ENCODE results near the gene ENPP7.

DNA sequence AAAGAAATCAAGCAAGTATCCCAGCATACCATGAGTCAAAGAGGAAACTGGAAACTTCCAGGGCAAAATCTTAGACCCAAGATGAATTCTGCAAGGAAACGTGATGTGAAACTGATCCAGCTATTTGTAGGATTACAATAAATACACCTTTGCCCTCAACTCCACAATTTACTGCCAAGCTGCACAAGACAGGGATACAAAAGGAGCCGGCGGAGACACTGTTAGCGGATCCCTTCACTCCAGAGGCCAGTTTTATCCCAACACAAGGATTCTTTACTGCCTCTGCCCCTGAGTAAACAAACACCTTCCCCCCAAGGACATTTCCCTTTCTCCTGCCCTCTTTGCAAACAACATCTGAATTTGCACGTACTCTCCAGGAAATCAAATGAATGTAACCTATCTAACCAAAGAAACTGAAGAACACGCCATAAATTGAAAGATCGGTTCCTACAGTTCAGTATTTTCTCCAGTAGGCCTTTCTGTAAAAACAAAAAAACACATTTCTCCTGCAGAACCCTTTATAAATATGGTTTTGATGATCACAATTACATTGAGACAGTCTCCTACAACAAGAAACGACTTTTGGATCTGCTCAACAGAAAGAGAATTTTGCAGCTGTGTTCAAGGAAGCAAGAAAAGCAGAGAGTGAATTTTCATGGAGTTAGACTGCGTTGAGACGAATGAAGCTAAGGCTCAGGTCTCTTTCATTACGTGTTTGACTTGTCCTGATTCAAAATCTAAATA lies 45.8 kb downstream of the ENPP7 start:
- TF ChIP-seq, protein P1, sequence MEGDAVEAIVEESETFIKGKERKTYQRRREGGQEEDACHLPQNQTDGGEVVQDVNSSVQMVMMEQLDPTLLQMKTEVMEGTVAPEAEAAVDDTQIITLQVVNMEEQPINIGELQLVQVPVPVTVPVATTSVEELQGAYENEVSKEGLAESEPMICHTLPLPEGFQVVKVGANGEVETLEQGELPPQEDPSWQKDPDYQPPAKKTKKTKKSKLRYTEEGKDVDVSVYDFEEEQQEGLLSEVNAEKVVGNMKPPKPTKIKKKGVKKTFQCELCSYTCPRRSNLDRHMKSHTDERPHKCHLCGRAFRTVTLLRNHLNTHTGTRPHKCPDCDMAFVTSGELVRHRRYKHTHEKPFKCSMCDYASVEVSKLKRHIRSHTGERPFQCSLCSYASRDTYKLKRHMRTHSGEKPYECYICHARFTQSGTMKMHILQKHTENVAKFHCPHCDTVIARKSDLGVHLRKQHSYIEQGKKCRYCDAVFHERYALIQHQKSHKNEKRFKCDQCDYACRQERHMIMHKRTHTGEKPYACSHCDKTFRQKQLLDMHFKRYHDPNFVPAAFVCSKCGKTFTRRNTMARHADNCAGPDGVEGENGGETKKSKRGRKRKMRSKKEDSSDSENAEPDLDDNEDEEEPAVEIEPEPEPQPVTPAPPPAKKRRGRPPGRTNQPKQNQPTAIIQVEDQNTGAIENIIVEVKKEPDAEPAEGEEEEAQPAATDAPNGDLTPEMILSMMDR (IDR thresholded peaks at IDR 0.05): no peak
- no peak for TF ChIP-seq EP300 (IDR thresholded peaks at IDR 0.05)
